Measurements from ENCODE around the gene TSTD2.

Gene TSTD2

GRCh38 chr9:97554566-97555075 is 78.5 kb downstream of the TSTD2 start:
- TF ChIP-seq CTCF (IDR thresholded peaks at IDR 0.05; ENCODE audit: low read depth, low read length, missing control alignments) = no peak
- no peak for DNase-seq (ENCODE audit: low read depth)
- no peak overlapping the region for H3K4me3 ChIP-seq (ENCODE audit: low read depth, low read length)

GRCh38 chr9:97553841-97554240 is 79.3 kb downstream of the TSTD2 start:
- H3K4me3 ChIP-seq (ENCODE audit: low read depth, low read length) = no peak overlapping the region
- no peak for TF ChIP-seq CTCF (IDR thresholded peaks at IDR 0.05; ENCODE audit: low read depth, low read length, missing control alignments)
- no peak for DNase-seq (ENCODE audit: low read depth)

GRCh38 chr9:97553141-97553540 is 80.0 kb downstream of the TSTD2 start:
- no peak for DNase-seq (ENCODE audit: low read depth)
- no peak for TF ChIP-seq CTCF (IDR thresholded peaks at IDR 0.05; ENCODE audit: low read depth, low read length, missing control alignments)
- H3K4me3 ChIP-seq (ENCODE audit: low read depth, low read length) = no peak overlapping the region

GRCh38 chr9:97551308-97551707 is 81.9 kb downstream of the TSTD2 start:
- no peak for DNase-seq (ENCODE audit: low read depth)
- TF ChIP-seq CTCF (IDR thresholded peaks at IDR 0.05; ENCODE audit: low read depth, low read length, missing control alignments) = no peak

GRCh38 chr9:97550386-97550785 is 82.8 kb downstream of the TSTD2 start:
- no peak for DNase-seq (ENCODE audit: low read depth)
- no peak for TF ChIP-seq CTCF (IDR thresholded peaks at IDR 0.05; ENCODE audit: low read depth, low read length, missing control alignments)
- no peak overlapping the region for H3K4me3 ChIP-seq (ENCODE audit: low read depth, low read length)

More at GRCh38 chr9:97551308-97551707, 81.9 kb downstream of the TSTD2 start:
- no peak overlapping the region for H3K4me3 ChIP-seq (ENCODE audit: low read depth, low read length)
